HEK293T (cell line): ENCODE measurements around the gene TREX2.

Experiments
- ARNT ChIP-seq: fragments of 450-650 bp; IDR thresholded peaks from 2 replicates; pipeline ENCODE4 v1.6.1; 2017; ENCODE audit warnings: mild to moderate bottlenecking
- BHLHE40 ChIP-seq: fragments of 450-650 bp; IDR thresholded peaks from 2 replicates; pipeline ENCODE4 v1.6.1; 2016; ENCODE audit warnings: mild to moderate bottlenecking, moderate library complexity, borderline replicate concordance
- FOXA1 ChIP-seq: fragments of 450-650 bp; IDR thresholded peaks from 2 replicates; pipeline ENCODE4 v1.6.1; 2016; ENCODE audit warnings: mild to moderate bottlenecking
- FOXK2 ChIP-seq: fragments of 450-650 bp; IDR thresholded peaks from 2 replicates; pipeline ENCODE4 v1.6.1; 2016; ENCODE audit warnings: mild to moderate bottlenecking
- L3MBTL2 ChIP-seq: fragments of 450-650 bp; conservative IDR thresholded peaks from 2 replicates; pipeline ENCODE4 v1.6.1; 2016; ENCODE audit warnings: mild to moderate bottlenecking
- PKNOX1 ChIP-seq: fragments of 450-650 bp; IDR thresholded peaks from 2 replicates; pipeline ENCODE4 v1.6.1; 2016
- SP1 ChIP-seq: fragments of 450-650 bp; IDR thresholded peaks from 2 replicates; pipeline ENCODE4 v1.6.1; 2017
- SUZ12 ChIP-seq: fragments of 450-650 bp; IDR thresholded peaks from 2 replicates; pipeline ENCODE4 v1.6.1; 2016; ENCODE audit warnings: mild to moderate bottlenecking
- TARDBP ChIP-seq: fragments of 450-650 bp; IDR thresholded peaks from 2 replicates; pipeline ENCODE4 v1.6.1; 2016
- ZNF384 ChIP-seq: fragments of 450-650 bp; IDR thresholded peaks from 2 replicates; pipeline ENCODE4 v1.6.1; 2016

- TF ChIP-seq FOXK2: no peak
- no peak for TF ChIP-seq TARDBP
- no peak for TF ChIP-seq SP1
- TF ChIP-seq FOXA1: no peak
- TF ChIP-seq PKNOX1: no peak
- no peak for TF ChIP-seq ARNT
- TF ChIP-seq BHLHE40: no peak
- TF ChIP-seq L3MBTL2: no peak
- no peak for TF ChIP-seq SUZ12
- no peak for TF ChIP-seq ZNF384
Observed at GRCh38 chrX:153475271-153475670, 29.4 kb upstream of the TREX2 start.
